GM13977 (cell line): ENCODE results near the gene ZSCAN5B.
A peak's percentile ranks its signal among the peaks of the same experiment; 100 is the strongest.

Experiments used
- DNase-seq: peaks from one replicate; pipeline ENCODE4 v3.0.0; 2012; ENCODE audit warnings: low spot score
- CTCF ChIP-seq: IDR thresholded peaks from 2 replicates; pipeline ENCODE4 v1.5.1; 2012; ENCODE audit warnings: mild to moderate bottlenecking, control low read depth; ENCODE audit not compliant: insufficient read depth; ENCODE audit errors: extremely low read depth, missing control alignments
- in situ Hi-C: fragments of 300-500 bp; cut with MboI; formaldehyde crosslinking; loops from one replicate; pipeline ENCODE4 v1.12.0; 2022; ENCODE audit warnings: low sequenced_read_pairs, low pct_unique_long_range_greater_than_20kb, mixed read lengths, inconsistent platforms; ENCODE audit not compliant: unreplicated experiment

Gene ZSCAN5B

DNA sequence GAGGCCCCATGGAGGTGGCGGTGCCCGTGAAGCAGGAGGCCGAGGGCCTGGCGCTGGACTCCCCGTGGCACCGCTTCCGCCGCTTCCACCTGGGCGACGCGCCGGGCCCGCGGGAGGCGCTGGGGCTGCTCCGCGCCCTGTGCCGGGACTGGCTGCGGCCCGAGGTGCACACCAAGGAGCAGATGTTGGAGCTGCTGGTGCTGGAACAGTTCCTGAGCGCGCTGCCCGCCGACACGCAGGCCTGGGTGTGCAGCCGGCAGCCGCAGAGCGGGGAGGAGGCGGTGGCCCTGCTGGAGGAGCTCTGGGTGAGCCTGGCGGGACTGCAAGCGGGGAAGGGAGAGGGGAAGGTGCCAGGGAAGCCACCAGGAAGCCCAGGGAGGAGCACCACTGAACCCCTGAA, 50.7 kb downstream of the ZSCAN5B start:
- TF ChIP-seq CTCF, result no peak
- DNase-seq, result no peak
- in situ Hi-C loops, result no loop called here

GRCh38 chr19:56145698-56146097, 51.9 kb downstream of the ZSCAN5B start:
- DNase-seq, result no peak
- TF ChIP-seq CTCF, result no peak
- in situ Hi-C loops, result no loop called here

GRCh38 chr19:56144831-56145230, 52.8 kb downstream of the ZSCAN5B start:
- in situ Hi-C loops, result no loop called here
- no peak for TF ChIP-seq CTCF
- no peak for DNase-seq

DNA sequence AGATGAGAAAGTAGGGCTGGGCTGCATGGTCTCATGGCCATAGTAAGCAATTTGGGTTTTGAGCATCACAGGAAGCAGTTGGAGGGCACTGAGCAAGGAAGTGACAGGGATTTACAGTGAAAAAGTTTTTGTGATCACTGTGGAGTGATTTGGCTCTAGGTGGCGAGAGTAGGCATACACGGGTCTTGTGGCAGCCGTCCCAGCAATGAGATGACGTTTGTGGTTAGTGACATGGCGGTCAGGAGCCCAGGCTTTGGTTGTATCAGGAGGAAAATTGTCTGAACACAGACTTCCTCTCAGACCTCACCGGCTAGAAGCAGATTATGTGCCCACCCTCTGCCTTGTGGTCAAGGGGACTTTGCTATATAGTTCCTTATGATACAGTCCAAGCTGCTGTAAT, 53.2 kb downstream of the ZSCAN5B start:
- no peak for DNase-seq
- no peak for TF ChIP-seq CTCF
- in situ Hi-C loops, result no loop called here

DNA sequence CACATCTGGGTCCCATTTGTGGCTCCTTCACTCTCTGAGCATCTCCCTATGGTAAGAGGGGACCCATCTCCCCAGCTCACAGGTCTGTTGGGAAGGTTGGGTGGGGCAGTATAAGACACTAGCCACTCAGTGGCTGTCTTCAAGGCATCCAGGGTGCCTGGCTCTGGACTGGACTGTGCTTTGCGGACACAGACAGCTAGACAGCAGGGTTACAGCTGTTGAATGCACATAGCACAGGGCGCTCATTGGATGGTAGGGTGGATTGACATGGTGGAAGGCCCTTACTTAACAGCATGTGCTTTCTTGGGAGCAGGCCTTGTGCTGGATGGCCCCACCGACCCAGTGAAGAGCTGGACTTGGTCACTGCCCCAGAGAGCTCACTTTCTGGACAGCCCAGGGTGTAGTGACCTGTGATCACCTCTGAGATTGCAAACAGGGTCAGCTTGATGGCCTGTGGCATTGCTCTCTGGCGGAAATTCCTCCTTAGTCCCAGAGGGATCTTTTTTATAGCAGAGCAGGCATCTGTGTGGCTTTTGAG, 54.6 kb downstream of the ZSCAN5B start:
- in situ Hi-C loops, result no loop called here
- DNase-seq, result no peak
- no peak for TF ChIP-seq CTCF

DNA sequence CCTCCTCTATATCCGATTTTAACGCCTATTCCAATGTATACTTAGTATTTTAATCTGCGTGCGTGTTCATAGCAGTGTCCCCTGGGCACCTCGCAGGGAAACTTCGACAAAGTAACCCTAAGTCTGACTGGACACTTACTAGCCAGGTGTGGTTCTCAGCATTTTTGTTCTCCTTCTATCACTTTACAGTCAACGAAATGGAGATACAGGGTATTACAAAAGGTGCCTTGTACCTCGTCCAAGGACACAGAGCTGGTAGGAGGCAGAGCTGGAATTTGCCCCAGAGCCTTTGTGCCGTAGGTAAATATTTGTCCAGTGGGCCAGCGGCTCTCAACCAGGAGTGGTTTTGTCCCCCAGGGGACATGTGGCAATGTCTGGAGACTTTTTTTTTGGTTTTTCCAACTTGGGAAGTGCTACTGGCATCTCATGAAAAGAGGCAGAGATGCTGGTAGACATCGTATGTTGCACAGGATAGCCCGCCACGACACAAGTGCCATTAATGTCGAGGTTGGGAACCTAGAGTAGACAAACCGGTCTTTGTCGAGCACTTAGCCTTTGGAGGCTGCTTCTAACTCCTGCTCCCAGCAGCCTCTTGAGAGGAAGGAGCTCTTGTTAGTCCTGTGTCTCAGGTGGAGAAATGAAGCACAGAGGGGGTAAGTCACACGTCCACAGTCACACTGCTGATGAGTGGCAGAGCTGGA, 55.3 kb downstream of the ZSCAN5B start:
- no peak for DNase-seq
- TF ChIP-seq CTCF, result no peak
- in situ Hi-C loops, result no loop called here

- TF ChIP-seq CTCF, result no peak
- peak; percentile 59 for DNase-seq
- in situ Hi-C loops, result no loop called here
Observed at GRCh38 chr19:56141417-56141993, 56.1 kb downstream of the ZSCAN5B start.
